Smooth muscle cell of the brain vasculature (primary cell): ENCODE data around the gene UGP2.
"Not testable (repeated sequence)": the region's sequence is repeated elsewhere in the genome, so short reads cannot be mapped to it uniquely, and the experiment has no call there.

Experiments used
- DNase-seq: peaks from one replicate; pipeline ENCODE4 v3.0.0-alpha.2; 2012; ENCODE audit warnings: low read depth, low spot score

UGP2 gene

GRCh38 chr2:63893163-63893562 is 51.5 kb downstream of the UGP2 start:
- DNase-seq: no peak

DNA sequence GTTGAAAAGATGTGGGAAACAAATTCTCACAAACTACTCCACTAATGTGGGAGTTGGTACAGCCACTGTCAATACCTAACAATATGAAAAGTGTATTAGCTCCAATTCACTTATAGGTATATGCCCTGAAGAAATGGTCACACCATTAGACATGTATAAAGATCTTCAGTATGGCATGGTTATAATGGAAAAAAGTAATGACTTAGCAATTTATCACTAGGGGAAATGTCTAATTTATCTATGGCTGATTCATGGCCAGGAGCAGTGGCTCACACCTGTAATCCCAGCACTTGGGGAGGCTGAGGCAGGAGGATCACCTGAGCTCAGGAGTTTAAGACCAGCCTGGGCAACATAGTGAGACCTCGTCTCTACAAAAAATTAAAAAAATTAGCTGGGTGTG is 52.5 kb downstream of the UGP2 start:
- no peak for DNase-seq

- DNase-seq: no peak
These were observed 57.1 kb downstream of the UGP2 start for GRCh38 chr2:63898839-63899238.

- DNase-seq: no peak
These were observed 57.9 kb downstream of the UGP2 start for GRCh38 chr2:63899639-63900038.

- no peak for DNase-seq
These were observed 60.5 kb downstream of the UGP2 start for GRCh38 chr2:63902149-63902548.

DNA sequence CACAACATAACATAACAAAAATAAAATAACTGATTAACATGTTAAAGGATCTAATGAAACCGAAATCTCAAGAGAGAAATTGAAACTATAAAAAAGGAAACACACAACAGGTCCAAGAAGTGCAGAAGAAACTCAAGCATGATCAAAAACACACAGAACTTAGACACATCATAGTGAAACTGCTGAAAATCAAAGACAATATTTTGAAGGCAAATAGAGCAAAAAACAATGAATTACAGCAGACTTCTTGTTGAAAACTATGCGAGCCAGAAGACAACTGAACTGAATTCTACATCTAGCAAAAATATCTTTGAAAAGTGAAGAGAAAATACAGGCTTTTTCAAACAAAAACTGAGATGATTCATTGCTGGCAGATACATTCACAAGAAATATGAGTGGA is 61.3 kb downstream of the UGP2 start:
- DNase-seq: no peak

- no peak for DNase-seq
These were observed 72.6 kb downstream of the UGP2 start for GRCh38 chr2:63914311-63914710.

GRCh38 chr2:63926815-63927214 is 85.1 kb downstream of the UGP2 start:
- DNase-seq: no peak

- DNase-seq: not testable (repeated sequence)
These were observed 90.4 kb downstream of the UGP2 start for GRCh38 chr2:63932104-63932503.
